Stimulated activated CD8-positive, alpha-beta memory T cell treated with anti-CD3 and anti-CD28 coated beads, Interleukin-7, amount 100 ng/mL, for 24 hours (primary cell): Measurements from ENCODE around the gene TXLNA.
A peak's percentile ranks its signal among the peaks of the same experiment; 100 is the strongest.

Experiments used
- DNase-seq: peaks from one replicate; pipeline ENCODE4 v3.0.0-alpha.2; 2020; ENCODE audit warnings: low read depth

TXLNA gene

GRCh38 chr1:32184650-32185049, 5.2 kb downstream of the TXLNA start:
- no peak for DNase-seq

- DNase-seq = no peak
Observed at GRCh38 chr1:32186077-32186476, 6.6 kb downstream of the TXLNA start.

GRCh38 chr1:32186491-32186890, 7.0 kb downstream of the TXLNA start:
- no peak for DNase-seq

- DNase-seq = no peak
Observed at GRCh38 chr1:32187850-32188249, 8.4 kb downstream of the TXLNA start.

- no peak for DNase-seq
Observed at GRCh38 chr1:32192220-32192948, 12.9 kb downstream of the TXLNA start.

- DNase-seq = no peak
Observed at GRCh38 chr1:32194984-32195383, 15.5 kb downstream of the TXLNA start.

- DNase-seq = no peak
Observed at GRCh38 chr1:32195531-32195930, 16.1 kb downstream of the TXLNA start.

- no peak for DNase-seq
Observed at GRCh38 chr1:32195972-32196823, 16.7 kb downstream of the TXLNA start.

- no peak for DNase-seq
Observed at GRCh38 chr1:32197074-32197473, 17.6 kb downstream of the TXLNA start.

GRCh38 chr1:32197837-32198236, 18.4 kb downstream of the TXLNA start:
- DNase-seq = no peak

- no peak for DNase-seq
Observed at GRCh38 chr1:32198237-32199042, 19.0 kb downstream of the TXLNA start.

GRCh38 chr1:32199043-32199716, 19.7 kb downstream of the TXLNA start:
- DNase-seq = no peak

GRCh38 chr1:32199717-32200072, 20.2 kb downstream of the TXLNA start:
- DNase-seq = no peak

GRCh38 chr1:32200226-32201010, 20.9 kb downstream of the TXLNA start, which contains the start of gene CCDC28B:
Gene CCDC28B, plus strand, starts transcription at chr1:32200595. Its CDS starts 1,341 bp downstream, at chr1:32201936.
- DNase-seq = peak; percentile 29

GRCh38 chr1:32201011-32201855, 21.8 kb downstream of the TXLNA start:
- DNase-seq = peak; percentile 66

GRCh38 chr1:32204943-32205361, 25.5 kb downstream of the TXLNA start:
- DNase-seq = no peak

GRCh38 chr1:32205401-32206370, 26.2 kb downstream of the TXLNA start, which contains the start of gene IQCC:
Gene IQCC, plus strand, starts transcription at chr1:32205671. Its CDS starts 11 bp downstream, at chr1:32205682.
- DNase-seq = peak; percentile 72

GRCh38 chr1:32208469-32208868, 29.0 kb downstream of the TXLNA start:
- DNase-seq = no peak

- DNase-seq = no peak
Observed at GRCh38 chr1:32208891-32209328, 29.4 kb downstream of the TXLNA start, which contains the start of gene DCDC2B. Gene DCDC2B, plus strand, starts transcription at chr1:32209089. Its CDS starts 5 bp downstream, at chr1:32209094.
